Astrocyte (in vitro differentiated cells and primary cell): ENCODE results near the gene PLA2G4A. TPM values are rescaled to one million over a fixed set of nuclear protein-coding genes. Genes with fewer than 3 reads are reported as not detected.

Source experiments
- DNase-seq: peaks from one replicate; pipeline ENCODE4 v3.0.0-alpha.2; 2010; ENCODE audit warnings: low read depth
- FAIRE-seq: peaks from 2 replicates; lab custom pipeline; 2011; peaks lifted over from hg19 to GRCh38; lab: Jason Lieb, UNC
- H2AFZ ChIP-seq: 2 replicates; pipeline ENCODE4 v1.6.0; 2012; ENCODE audit warnings: low read depth, low read length, inconsistent platforms
- H3K27ac ChIP-seq: 2 replicates; pipeline ENCODE4 v1.5.1; 2011; ENCODE audit warnings: low read depth, low read length, inconsistent platforms
- H3K27me3 ChIP-seq: 2 replicates; pipeline ENCODE4 v1.6.0; 2011; ENCODE audit warnings: low read length, inconsistent platforms; ENCODE audit not compliant: insufficient read depth
- H3K36me3 ChIP-seq: 2 replicates; pipeline ENCODE4 v1.5.1; 2011; ENCODE audit warnings: low read length, inconsistent platforms; ENCODE audit not compliant: insufficient read depth
- H3K4me1 ChIP-seq: 2 replicates; pipeline ENCODE4 v1.5.1; 2011; ENCODE audit warnings: low read length, inconsistent platforms; ENCODE audit not compliant: insufficient read depth
- H3K4me2 ChIP-seq: 2 replicates; pipeline ENCODE4 v1.6.0; 2012; ENCODE audit warnings: low read length, inconsistent platforms
- H3K4me3 ChIP-seq: 2 replicates; pipeline ENCODE4 v1.5.1; 2011; ENCODE audit warnings: low read depth, mild to moderate bottlenecking, low read length, inconsistent platforms; ENCODE audit not compliant: insufficient read depth
- H3K79me2 ChIP-seq: 2 replicates; pipeline ENCODE4 v1.6.0; 2012; ENCODE audit warnings: mild to moderate bottlenecking, low read length, inconsistent platforms; ENCODE audit not compliant: insufficient read depth
- H3K9ac ChIP-seq: 2 replicates; pipeline ENCODE4 v1.6.0; 2012; ENCODE audit warnings: mild to moderate bottlenecking, low read length, inconsistent platforms
- H3K9me3 ChIP-seq: 2 replicates; pipeline ENCODE4 v1.5.1; 2012; ENCODE audit warnings: low read depth, mild to moderate bottlenecking, low read length, inconsistent platforms; ENCODE audit not compliant: insufficient read depth
- H4K20me1 ChIP-seq: 2 replicates; pipeline ENCODE4 v1.6.0; 2012; ENCODE audit warnings: low read length, inconsistent platforms; ENCODE audit not compliant: insufficient read depth
- H3K27ac Mint-ChIP-seq: one replicate; pipeline ENCODE4 v1.8.0; 2021; ENCODE audit warnings: mild to moderate bottlenecking, mixed read lengths; ENCODE audit not compliant: unreplicated experiment
- H3K27me3 Mint-ChIP-seq: one replicate; pipeline ENCODE4 v1.8.0; 2021; ENCODE audit warnings: low read depth, mixed read lengths; ENCODE audit not compliant: unreplicated experiment
- H3K36me3 Mint-ChIP-seq: one replicate; pipeline ENCODE4 v1.8.0; 2021; ENCODE audit warnings: low read depth, mixed read lengths; ENCODE audit not compliant: unreplicated experiment
- H3K4me1 Mint-ChIP-seq: one replicate; pipeline ENCODE4 v1.8.0; 2021; ENCODE audit warnings: low read depth, mixed read lengths; ENCODE audit not compliant: unreplicated experiment
- H3K4me3 Mint-ChIP-seq: one replicate; pipeline ENCODE4 v1.8.0; 2021; ENCODE audit warnings: mild to moderate bottlenecking, moderate library complexity, mixed read lengths; ENCODE audit not compliant: unreplicated experiment
- H3K9me3 Mint-ChIP-seq: one replicate; pipeline ENCODE4 v1.8.0; 2021; ENCODE audit warnings: mild to moderate bottlenecking, mixed read lengths; ENCODE audit not compliant: unreplicated experiment
- CTCF ChIP-seq: IDR thresholded peaks from 2 replicates; pipeline ENCODE4 v1.5.1; 2011; ENCODE audit warnings: low read depth, mild to moderate bottlenecking, inconsistent platforms, low read length, moderate library complexity; ENCODE audit not compliant: insufficient read depth
- EZH2 ChIP-seq: IDR thresholded peaks from 2 replicates; pipeline ENCODE4 v1.6.1; 2012; ENCODE audit warnings: mild to moderate bottlenecking, low read length, inconsistent platforms; ENCODE audit not compliant: insufficient read depth
- total RNA-seq: library from RNA; stranded (reverse); gene quantifications from 2 replicates; pipeline ENCODE4 v1.2.1, GENCODE V29; 2021

The PLA2G4A gene
- total RNA-seq, 1 donor from 2014 or later, result 1.4 TPM

DNA sequence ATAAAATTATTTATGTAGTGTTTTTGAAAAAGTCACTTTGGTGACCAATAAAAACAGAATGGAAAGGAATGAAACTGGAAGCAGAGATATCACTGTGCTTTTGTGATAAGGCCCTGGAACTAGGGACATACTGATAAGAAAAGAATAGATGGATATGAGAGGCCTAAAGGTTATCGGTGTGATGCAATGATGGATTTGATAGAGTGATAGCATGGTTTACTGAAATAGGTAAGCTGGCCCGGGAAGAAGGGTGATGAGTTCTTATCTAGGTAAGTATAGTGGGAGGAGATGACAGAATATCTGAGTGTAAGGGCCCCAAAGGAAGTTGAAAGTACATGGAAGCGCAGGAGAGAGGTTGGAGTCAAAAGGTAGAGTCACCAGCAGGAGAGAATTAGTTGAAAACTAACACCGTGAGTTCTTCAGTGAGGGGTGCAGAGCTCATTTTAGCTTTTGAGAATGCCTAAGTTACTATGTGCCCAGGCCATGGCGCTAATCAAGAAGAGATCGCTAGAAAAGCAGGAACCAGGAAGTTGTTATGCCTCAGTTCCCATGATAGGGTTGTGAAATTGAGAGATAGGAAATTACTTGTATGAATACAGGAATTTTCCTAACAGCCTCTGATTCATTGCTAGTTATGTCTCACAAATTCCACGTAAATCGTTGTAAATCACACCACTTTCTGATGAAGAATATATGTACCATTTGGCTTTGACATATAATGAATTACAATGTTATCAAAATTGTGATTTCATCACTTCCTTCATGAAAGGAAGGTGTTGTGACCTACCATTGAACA, 115.3 kb downstream of the PLA2G4A start:
- no peak for TF ChIP-seq CTCF
- no peak for TF ChIP-seq EZH2
- Histone ChIP-seq H3K9me3 (no peaks in the 10 kb centered on the region), H4K20me1 (no peaks in the 10 kb centered on the region), H3K79me2 (no peaks in the 10 kb centered on the region), H3K4me2 (no peak overlapping the region), H3K4me3 (no peak overlapping the region), H3K4me1 (no peaks in the 10 kb centered on the region), H3K27me3 (no peaks in the 10 kb centered on the region), H2AFZ (no peak overlapping the region), H3K27ac (no peak overlapping the region), H3K36me3 (no peaks in the 10 kb centered on the region), H3K9ac (no peak overlapping the region)
- Mint-ChIP-seq H3K4me3 (no peak overlapping the region), H3K9me3 (no peaks in the 10 kb centered on the region), H3K4me1 (no peaks in the 10 kb centered on the region), H3K27ac (no peak overlapping the region), H3K27me3 (no peaks in the 10 kb centered on the region), H3K36me3 (no peaks in the 10 kb centered on the region)
- no peak for DNase-seq
- FAIRE-seq, result no peak

DNA sequence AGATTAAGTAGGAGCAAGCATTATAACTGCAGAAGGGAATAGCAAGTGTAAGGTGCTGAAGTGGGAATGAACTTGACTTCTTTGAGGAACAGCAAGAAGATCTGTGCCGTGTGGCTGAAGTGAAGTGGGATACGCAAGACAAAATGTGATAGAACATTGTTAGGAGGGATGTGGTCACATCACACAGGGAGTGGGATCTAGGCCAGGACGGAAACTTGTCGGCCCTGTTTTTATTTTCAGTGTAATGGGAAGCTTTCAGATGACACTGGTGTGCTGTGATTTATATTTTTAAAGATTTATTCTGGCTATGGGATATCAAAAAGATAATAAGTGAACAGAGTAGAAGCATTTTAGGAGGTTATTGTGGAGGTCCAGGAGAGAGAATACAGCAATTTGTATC, 116.4 kb downstream of the PLA2G4A start:
- FAIRE-seq (no peak), DNase-seq (no peak)
- Histone ChIP-seq H3K9ac (no peak overlapping the region), H3K36me3 (no peaks in the 10 kb centered on the region), H3K27me3 (no peaks in the 10 kb centered on the region), H3K4me1 (no peaks in the 10 kb centered on the region), H3K9me3 (no peaks in the 10 kb centered on the region), H3K27ac (no peak overlapping the region), H3K79me2 (no peaks in the 10 kb centered on the region), H2AFZ (no peak overlapping the region), H3K4me2 (no peak overlapping the region), H4K20me1 (no peaks in the 10 kb centered on the region), H3K4me3 (no peak overlapping the region)
- Mint-ChIP-seq H3K9me3 (no peaks in the 10 kb centered on the region), H3K27ac (no peak overlapping the region), H3K27me3 (no peaks in the 10 kb centered on the region), H3K4me1 (no peaks in the 10 kb centered on the region), H3K4me3 (no peak overlapping the region), H3K36me3 (no peaks in the 10 kb centered on the region)
- TF ChIP-seq EZH2 (no peak), CTCF (no peak)

DNA sequence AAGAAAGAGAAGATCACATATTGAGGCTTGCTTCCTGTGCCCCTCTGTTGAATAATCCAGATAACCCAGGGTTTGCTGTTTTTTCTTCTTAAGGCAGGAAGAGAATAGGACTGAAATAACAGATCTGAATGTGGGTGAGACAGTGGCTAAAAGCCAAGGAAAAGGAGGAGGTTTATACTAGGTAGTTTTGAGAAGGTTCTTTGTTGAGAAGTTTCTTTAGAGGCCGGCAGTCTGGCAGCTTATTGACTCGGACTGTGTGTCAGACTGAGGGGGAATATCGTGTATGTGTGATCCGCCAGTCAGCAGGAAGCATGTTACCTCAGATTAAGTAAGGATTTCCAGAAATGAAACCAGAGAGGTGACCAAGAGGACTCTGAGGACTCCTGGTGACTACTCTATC, 119.8 kb downstream of the PLA2G4A start:
- H4K20me1 ChIP-seq, result no peaks in the 10 kb centered on the region
- no peak overlapping the region for H3K27ac Mint-ChIP-seq
- H3K9me3 Mint-ChIP-seq, result no peaks in the 10 kb centered on the region
- no peaks in the 10 kb centered on the region for H3K4me1 Mint-ChIP-seq
- no peaks in the 10 kb centered on the region for H3K9me3 ChIP-seq
- peak overlapping the region; percentile 28 for H3K27ac ChIP-seq
- FAIRE-seq (no peak), DNase-seq (peak; percentile 34)
- no peaks in the 10 kb centered on the region for H3K36me3 Mint-ChIP-seq
- no peaks in the 10 kb centered on the region for H3K36me3 ChIP-seq
- no peak overlapping the region for H3K4me3 Mint-ChIP-seq
- H3K79me2 ChIP-seq, result no peaks in the 10 kb centered on the region
- H3K9ac ChIP-seq, result peak overlapping the region; percentile 36
- TF ChIP-seq CTCF (no peak), EZH2 (no peak)
- peak overlapping the region; percentile 11 for H2AFZ ChIP-seq
- H3K4me1 ChIP-seq, result peaks cover 4% of the 10 kb centered on the region
- no peaks in the 10 kb centered on the region for H3K27me3 ChIP-seq
- H3K4me2 ChIP-seq, result peak overlapping the region; percentile 45
- H3K4me3 ChIP-seq, result no peak overlapping the region
- H3K27me3 Mint-ChIP-seq, result no peaks in the 10 kb centered on the region
